Measurements from ENCODE around the gene AAMDC.
A peak's percentile ranks its signal among the peaks of the same experiment; 100 is the strongest.

The AAMDC gene

DNA sequence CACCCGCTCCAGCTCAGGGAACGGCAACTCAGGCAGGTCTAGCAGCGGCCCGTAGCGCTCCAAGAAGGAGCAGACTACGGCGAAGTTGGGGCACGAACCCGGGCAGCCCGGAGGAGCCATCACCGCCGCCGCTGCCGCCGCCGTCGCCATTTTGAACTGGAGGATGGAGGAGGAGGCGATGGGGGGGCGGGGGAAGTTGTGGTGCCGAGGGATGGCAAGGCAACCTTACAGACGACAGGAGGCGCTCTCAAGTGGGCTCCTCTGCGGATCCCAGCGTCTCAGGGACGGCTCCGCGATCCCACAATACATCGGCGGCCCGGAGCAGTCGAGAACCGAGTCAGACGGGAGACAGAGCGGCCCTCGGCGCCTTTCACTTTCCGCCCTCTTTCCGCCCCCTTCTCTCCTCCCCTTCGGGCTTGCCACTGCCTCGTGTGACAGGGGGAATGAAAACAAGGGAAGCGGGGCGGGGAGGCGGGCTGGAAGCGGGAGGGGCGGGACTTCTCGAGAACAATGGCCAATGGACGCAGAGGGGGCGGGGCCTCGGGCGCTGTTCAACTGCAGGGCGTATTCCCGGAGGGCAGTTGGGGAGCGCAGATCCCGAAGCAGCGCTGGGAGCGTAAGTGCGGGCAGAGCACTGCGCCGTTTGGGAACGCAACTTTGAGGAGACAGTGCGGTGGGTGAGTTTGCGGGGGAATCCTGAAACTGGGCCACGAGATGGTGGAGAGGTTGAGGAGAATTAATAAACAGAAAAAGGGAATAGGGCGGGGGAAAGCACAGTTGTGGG is at the start of gene AAMDC, which contains the start of gene RSF1:
Gene AAMDC, plus strand, starts transcription at position 580 of the 784 bp plus-strand sequence. CDS start 21,353 bp downstream, outside the sequence.
Gene RSF1, minus strand, starts transcription at position 158 of the 784 bp plus-strand sequence. Its CDS starts 8 bp downstream, at position 150.
- peak; percentile 96 for DNase-seq

- DNase-seq: no peak
These were observed 45.0 kb upstream of the AAMDC start for GRCh38 chr11:77775936-77776335.

- DNase-seq: no peak
These were observed 44.5 kb upstream of the AAMDC start for GRCh38 chr11:77776455-77776854.

GRCh38 chr11:77778118-77778517 is 42.8 kb upstream of the AAMDC start:
- no peak for DNase-seq

DNA sequence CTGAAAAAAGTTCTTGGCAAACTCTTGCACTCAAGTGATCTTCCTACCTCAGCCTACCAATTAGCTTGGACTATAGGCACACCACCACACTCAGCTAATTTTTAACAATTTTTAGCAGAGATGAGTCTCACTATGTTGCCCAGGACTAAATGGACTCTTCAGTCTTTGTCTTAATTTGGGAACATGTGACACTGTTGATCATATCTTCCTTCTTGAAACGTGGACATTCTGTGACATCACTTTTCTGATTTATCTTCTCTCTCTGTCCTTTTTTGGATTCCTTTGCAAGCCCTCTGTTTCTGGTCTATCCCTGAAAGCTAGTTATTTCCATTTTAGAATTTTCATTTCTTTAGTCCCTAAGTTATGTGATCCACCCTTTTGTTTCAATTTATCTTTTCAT is 42.4 kb upstream of the AAMDC start:
- DNase-seq: no peak

DNA sequence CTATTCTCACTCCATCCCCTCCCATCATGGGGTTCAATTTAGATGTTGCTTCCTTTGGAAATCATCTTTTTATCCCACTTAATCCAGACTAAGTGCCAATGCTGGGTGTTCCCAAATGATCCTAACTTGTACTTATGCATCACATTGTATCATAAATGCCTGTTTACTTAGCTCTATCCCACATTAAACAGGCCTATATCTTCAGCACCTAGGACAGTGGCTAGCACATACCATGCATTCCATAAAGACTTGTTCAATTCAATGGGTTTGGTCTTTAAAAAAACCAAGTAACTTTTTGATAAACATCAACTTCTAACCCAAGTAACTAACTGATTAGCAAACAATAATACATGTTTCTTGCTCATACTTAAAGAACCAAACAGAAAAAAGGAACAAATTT is 41.0 kb upstream of the AAMDC start:
- DNase-seq: no peak

DNA sequence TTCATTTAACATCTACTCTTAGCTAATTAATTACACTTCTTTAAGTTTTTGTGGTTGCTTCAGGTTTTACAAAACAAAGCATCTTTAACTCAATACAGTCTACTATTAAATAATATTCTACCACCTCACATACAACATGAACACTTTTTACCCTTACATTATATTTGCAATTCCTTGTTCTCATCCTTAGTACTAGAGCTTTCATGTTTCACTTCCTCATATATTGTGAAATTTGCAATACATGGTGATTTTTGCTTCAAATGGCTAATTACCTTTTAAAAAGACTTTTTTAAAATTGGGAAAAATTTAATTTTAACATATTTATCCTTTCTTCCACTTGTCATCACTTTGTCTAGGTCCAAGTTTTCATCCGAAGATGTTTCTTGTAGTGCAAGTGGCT is 37.9 kb upstream of the AAMDC start:
- DNase-seq: no peak

GRCh38 chr11:77784572-77784971 is 36.4 kb upstream of the AAMDC start:
- DNase-seq: no peak

- DNase-seq: no peak
These were observed 31.7 kb upstream of the AAMDC start for GRCh38 chr11:77789061-77789730.

GRCh38 chr11:77789731-77790476 is 31.0 kb upstream of the AAMDC start:
- DNase-seq: no peak

DNA sequence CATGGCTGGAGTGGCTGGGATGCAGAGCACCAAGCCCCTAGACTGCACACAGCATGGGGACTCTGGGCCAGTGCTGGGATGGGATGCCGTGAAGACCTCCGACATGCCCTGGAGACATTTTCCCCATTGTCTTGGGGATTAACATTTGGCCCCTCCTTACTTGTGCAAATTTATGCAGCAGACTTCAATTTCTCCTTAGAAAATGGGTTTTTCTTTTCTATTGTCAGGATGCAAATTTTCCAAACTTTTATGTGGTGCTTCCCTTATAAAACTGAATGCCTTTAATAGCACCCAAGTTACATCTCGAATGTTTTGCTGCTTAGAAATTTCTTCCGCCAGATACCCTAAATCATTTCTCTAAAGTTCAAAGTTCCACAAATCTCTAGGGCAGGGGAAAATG is 29.6 kb upstream of the AAMDC start:
- DNase-seq: no peak

DNA sequence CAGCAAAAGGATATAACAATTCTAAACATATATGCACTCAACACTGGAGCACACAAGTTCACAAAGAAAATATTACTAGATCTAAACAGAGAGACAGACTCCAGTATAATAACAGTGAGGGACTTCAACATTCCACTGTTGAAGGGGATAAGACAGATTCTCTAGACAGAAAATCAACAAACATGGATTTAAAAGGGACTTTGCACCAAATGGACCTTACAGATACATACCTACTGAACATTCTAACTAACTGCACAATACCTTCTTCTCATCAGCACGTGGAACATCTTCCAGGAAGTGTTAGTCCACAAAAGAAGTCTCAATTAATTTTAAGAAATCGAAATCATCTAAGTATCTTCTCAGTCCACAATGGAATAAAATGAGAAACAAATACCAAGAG is 27.0 kb upstream of the AAMDC start:
- DNase-seq: no peak

GRCh38 chr11:77799338-77799737 is 21.6 kb upstream of the AAMDC start:
- no peak for DNase-seq

DNA sequence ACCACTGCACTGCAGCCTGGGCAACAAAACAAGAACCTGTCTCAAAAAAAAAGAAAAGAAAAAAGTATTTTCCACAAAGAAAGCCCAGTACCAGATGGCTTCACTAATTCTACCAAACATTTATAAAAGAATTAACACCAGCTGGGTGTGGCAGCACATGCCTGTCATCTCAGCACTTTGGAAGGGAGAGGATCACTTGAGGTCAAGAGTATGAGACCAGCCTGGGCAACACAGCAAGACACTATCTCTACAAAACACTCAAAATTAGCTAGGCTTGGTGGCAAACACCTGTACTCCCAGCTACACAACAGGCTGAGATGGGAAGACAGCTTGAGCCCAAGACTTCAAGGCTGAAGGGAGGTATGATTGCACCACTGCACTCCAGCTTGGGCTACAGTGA is 20.5 kb upstream of the AAMDC start:
- no peak for DNase-seq

GRCh38 chr11:77801477-77801876 is 19.5 kb upstream of the AAMDC start:
- no peak for DNase-seq

- no peak for DNase-seq
These were observed 14.5 kb upstream of the AAMDC start for GRCh38 chr11:77806415-77806814.

DNA sequence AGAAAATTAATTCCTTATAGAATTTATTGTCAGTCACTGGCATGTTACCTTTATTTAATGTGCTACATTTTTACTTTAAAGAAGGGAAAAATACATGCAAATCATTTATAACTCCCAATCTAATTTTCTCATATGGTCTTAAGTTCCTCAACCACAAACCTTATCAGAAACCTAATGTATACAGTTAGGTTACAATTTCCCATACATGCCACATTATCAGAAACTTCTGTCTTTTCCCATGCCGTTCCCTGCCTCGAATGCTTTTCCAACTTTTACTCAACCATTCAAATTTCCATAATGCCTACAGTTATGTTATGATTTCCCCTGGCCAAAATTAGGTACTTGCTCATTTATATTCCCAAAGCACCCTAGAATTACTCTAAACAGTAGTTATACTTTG is 14.0 kb upstream of the AAMDC start:
- DNase-seq: no peak

- DNase-seq: no peak
These were observed 7.7 kb upstream of the AAMDC start for GRCh38 chr11:77813256-77813655.

GRCh38 chr11:77814848-77815247 is 6.1 kb upstream of the AAMDC start:
- DNase-seq: no peak

GRCh38 chr11:77815459-77815858 is 5.5 kb upstream of the AAMDC start:
- DNase-seq: no peak

DNA sequence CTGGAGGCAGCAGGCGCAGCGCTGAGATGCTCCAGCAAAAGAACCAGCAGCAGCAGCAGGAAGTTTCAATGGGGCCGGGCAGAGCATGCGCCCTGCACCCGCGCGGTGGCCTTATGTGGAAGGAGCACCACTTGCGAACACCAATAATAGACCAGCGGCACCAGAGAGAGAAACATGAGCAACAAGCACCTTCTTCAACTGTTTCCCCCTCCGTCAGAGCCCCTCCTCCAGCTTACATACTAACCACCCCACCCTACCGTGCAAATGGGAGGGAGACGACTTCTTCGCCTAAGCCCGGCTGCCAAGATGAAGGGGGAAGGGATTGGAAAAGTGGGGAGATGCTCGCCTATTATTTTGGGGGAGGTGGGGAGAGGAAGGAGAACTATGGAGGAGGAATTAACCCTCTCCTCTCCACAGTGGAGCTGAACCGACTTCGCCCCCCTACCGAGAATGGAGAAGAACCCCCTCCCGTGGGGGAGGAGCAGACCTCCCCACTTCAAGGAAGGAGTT is 1.5 kb upstream of the AAMDC start:
- DNase-seq: peak; percentile 80

DNA sequence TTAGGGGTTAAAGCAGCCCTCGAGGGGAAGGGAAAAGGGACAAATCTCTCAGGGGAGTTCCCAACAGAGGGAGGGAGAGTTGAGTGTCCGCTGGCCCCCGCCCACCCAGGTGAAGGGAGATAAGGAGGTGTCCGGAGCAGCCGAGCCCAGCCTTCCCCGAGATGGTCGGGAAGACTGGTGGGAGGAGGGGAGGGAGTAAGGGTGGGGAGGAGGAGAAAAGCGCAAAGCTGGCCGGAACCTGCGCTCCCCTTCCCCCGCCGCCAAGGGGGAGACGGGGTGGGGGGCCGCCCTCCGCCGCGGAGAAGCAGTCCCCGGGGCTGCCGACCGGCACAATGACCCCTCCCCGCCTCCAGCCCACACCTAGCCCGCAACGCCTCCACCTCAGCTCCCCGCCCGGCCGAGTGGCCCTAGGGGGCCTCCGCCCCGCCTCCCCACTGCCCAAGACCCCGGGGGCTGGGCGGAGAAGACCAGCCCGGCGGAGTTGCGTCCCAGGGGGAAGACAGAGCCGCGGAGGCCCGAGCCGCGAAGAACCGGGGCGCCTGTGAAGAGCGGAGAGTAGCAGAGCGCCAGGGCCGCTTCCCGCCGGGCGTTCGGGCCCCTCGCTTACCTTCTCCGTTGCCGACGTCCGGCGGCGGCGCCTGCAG is 901 bp upstream of the AAMDC start:
- peak; percentile 18 for DNase-seq

DNA sequence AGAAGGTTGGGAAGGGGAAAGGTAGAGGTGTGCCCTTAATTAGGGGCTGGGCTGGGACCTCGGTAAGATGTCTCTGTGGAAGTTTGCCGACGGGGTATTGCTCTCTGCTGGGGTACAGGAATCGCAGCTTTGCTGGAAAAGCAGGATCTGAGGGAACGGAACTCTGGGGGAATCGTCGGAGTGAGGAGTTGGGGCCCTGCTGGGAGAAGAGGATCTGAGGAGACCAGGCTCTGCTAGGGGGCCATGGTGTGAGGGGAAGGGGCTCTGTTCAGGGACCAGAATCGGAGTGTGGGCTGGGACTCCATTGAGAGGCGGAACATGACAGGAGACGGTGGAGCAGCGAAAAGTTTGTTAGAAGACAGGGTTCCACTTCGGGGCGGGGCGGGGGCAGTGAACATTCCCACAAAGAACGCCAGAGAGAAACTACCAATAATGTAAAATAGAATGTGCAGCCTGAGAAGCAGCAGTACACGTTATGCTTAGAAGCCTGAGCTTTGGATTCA is 456 bp downstream of the AAMDC start:
- no peak for DNase-seq
